GM19372 (cell line): ENCODE measurements around the gene NLRP11.

Experiments
- ATAC-seq: cut with Tn5 transposase; IDR thresholded peaks from one replicate; pipeline ENCODE4 v1.9.1; 2021; ENCODE audit warnings: mild to moderate bottlenecking, low read depth, moderate library complexity; ENCODE audit not compliant: unreplicated experiment

The NLRP11 gene

GRCh38 chr19:55831846-55832245, at the start of gene NLRP11:
NLRP11 (minus strand) TSS chr19:55831999; CDS start chr19:55818174, 13,825 bp downstream.
- ATAC-seq, result no peak

DNA sequence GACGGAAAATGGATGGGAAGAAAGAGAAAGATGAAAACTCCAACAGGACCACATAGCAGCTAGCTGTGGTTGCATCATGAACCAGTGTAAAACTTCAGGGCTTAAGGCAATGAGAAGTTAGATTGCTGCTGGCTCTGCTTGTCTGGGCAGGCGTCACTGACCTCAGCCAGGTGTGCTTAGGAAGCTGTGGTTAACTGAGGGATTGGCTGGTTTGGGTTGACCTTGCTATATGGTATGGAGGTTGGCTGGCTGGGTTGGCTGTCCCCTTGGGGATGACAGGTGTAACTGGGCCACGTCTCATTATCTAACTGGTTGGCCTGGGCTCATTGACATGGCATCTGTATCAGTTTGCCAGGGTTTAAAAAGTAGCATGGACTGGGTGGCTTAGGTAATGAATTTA, 45.4 kb upstream of the NLRP11 start:
- no peak for ATAC-seq

DNA sequence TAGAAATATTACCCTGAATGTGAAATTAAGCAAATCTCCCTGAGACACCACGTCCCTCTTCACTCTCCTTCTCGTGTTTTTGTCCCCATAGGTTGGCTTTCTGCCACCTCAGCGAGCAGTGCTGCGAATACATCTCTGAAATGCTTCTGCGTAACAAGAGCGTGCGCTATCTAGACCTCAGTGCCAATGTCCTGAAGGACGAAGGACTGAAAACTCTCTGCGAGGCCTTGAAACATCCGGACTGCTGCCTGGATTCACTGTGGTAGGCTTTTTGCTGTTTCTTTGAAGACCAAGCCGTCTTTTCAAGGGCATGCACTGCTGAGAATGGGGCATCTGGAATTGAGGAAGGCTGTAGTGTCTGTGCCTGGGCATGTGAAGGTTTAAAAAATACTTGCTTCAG, 38.9 kb upstream of the NLRP11 start:
- ATAC-seq, result no peak

GRCh38 chr19:55867101-55867500, 35.3 kb upstream of the NLRP11 start:
- ATAC-seq, result no peak

- ATAC-seq, result no peak
Observed at GRCh38 chr19:55866521-55866920, 34.7 kb upstream of the NLRP11 start.

GRCh38 chr19:55858969-55859368, 27.2 kb upstream of the NLRP11 start:
- ATAC-seq, result no peak

DNA sequence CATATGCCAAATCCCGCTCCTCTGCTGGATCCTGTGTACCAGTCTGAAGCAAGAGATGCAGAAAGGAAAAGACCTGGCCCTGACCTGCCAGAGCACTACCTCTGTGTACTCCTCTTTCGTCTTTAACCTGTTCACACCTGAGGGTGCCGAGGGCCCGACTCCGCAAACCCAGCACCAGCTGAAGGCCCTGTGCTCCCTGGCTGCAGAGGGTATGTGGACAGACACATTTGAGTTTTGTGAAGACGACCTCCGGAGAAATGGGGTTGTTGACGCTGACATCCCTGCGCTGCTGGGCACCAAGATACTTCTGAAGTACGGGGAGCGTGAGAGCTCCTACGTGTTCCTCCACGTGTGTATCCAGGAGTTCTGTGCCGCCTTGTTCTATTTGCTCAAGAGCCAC, 26.6 kb upstream of the NLRP11 start:
- ATAC-seq, result no peak

DNA sequence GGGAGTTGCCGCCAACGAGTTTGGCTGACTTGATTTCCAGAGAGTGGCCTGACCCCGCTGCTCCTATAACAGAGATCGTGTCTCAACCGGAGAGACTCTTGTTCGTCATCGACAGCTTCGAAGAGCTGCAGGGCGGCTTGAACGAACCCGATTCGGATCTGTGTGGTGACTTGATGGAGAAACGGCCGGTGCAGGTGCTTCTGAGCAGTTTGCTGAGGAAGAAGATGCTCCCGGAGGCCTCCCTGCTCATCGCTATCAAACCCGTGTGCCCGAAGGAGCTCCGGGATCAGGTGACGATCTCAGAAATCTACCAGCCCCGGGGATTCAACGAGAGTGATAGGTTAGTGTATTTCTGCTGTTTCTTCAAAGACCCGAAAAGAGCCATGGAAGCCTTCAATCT, 26.2 kb upstream of the NLRP11 start:
- no peak for ATAC-seq

- ATAC-seq, result no peak
Observed at GRCh38 chr19:55857149-55857548, 25.4 kb upstream of the NLRP11 start.

DNA sequence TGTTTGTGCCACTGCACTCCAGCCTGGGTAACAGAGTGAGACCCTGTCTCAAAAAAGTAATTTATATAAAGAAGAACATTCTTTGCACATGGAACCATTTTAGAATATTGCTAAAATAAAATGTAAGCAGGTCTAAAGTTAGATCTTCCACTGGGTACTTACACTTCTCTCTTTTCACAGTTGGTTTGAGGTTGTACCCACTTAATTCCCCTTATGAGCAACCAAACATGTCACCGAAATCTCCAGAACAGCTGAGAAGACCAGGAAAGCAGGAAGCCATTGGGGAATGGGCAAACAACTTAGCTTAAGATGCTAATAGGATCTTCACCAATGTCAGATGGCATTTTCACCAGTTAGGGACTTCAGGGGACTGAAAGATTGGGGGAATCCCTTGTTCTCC, 23.4 kb upstream of the NLRP11 start:
- ATAC-seq, result no peak

DNA sequence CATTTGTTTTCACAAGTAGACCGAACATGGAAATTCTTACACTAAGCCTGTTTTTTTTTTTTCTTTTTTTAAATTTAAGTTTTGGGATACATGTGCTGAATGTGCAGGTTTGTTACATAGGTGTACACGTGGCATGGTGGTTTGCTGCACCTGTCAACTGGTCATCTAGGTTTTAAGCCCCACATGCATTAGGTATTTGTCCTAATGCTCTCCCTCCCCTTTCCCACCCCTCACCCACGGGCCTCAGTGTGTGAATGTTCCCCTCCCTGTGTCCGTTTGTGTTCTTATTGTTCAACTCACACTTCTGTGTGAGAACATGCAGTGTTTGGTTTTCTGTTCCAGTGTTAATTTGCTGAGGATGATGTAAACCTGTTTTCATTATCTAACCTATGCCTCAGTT, 7.1 kb upstream of the NLRP11 start:
- no peak for ATAC-seq

DNA sequence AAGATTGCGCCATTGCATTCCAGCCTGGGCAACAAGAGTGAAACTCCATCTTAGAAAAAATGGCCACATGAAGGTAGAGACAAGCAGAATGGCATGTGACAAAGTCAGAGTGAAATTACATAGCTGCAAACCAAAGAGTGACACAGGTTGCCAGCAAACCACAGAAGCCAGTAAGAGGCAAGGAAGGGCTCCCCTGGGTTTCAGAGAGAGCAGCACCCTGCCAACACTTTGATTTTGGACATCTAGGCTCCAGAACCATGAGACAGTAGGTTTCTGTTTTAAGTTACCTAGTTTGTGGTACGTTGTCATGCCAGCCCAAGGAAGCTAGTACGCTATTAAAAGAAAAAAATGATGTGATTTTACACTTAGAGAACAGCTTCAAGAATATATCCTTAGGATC, 6.5 kb upstream of the NLRP11 start:
- no peak for ATAC-seq

GRCh38 chr19:55836340-55836739, 4.5 kb upstream of the NLRP11 start, which contains the start of gene NLRP4:
NLRP4 (plus strand) TSS chr19:55836540; CDS start chr19:55852081, 15,541 bp downstream.
- ATAC-seq, result no peak

- ATAC-seq, result no peak
Observed at GRCh38 chr19:55832676-55833075, 877 bp upstream of the NLRP11 start.

DNA sequence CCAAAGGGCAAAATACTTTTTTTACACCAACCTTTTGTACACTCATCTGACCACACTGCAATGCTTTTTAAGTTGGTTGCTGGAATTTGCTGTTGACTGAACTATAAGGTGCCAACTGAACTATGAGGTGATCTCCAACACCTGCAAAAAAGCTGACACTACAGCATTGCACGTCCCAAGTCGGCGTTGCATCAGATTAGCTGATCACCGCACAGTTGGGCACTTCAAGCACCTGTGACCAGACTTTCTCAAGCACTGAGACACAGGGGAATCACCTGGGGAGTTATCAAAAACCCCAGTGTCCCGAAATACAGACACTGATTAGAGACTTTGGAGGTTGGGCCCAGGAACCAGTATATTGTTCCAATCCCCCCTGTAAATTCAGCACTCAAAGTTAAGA, 1.1 kb downstream of the NLRP11 start:
- ATAC-seq, result no peak

DNA sequence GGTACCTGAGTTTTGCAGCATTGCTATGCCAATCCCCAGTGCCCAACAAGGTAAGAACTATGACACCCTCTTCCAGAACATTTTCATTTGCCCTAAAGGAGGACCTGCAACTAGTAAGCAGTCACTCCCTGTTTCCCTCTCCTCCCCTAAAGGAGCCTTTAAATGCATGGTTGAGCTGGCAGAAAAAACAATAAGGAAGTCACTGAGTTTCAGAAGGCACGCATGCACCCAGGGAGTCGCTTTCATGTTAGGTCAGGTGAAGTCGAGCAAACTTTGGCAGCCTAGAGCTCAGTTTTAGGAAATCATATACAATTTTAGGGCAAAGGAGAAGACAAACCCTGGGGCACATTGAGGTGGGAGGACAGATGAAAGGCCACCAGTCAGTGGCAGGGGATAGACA, 11.8 kb downstream of the NLRP11 start:
- ATAC-seq, result no peak

DNA sequence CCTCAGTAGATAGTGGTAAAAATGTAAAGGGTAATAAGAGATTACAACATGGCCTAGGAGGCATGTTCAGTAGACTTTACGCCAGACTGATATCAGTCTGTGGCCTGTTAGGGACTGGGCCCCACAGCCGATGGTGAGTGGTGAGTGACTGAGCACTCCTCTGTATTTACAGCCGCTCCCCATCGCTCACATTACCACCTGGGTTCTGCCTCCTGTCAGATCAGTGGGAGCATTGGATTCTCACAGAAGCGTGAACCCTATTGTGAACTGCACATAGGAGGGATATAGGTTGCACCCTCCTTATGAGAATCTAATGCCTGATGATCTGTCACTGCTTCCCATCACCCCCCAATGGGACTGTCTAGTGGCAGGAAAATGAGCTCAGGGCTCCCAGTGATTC, 17.9 kb downstream of the NLRP11 start:
- ATAC-seq, result no peak

- no peak for ATAC-seq
Observed at GRCh38 chr19:55812449-55812848, 19.4 kb downstream of the NLRP11 start.

GRCh38 chr19:55811340-55811739, 20.5 kb downstream of the NLRP11 start:
- no peak for ATAC-seq

DNA sequence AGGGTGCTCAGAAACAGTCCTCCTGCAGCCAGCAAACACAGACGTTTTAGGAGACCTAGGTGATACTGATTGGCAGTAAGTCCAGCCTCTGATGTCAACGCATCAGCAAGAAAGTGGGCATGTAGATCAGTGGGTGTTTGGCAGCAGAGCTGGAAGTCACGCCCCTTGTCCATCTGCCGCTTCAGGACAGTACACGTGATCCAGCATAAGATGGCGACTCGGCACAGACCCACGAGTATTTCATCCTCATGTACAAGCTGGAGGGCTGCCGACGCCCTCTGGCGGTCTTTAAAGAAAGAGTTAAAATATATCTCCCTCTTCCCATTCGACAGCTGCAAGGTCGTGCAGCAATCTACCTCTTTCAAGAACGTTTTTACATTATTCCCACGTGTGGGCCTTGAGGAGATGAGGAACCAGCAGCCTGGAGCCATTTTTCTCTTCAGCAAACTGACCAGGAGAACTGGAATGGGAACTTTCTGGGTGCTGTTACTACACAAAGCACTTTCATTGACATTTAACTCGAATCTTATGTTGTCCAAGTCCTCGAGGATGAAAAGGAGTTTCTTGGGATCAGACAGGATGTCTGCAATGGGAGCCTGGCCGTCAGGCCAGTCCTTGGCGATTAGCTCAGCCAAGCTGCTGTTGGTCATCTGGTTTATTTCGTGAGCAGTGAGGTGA, 22.3 kb downstream of the NLRP11 start:
- no peak for ATAC-seq

- ATAC-seq, result no peak
Observed at GRCh38 chr19:55802281-55802680, 29.5 kb downstream of the NLRP11 start.

DNA sequence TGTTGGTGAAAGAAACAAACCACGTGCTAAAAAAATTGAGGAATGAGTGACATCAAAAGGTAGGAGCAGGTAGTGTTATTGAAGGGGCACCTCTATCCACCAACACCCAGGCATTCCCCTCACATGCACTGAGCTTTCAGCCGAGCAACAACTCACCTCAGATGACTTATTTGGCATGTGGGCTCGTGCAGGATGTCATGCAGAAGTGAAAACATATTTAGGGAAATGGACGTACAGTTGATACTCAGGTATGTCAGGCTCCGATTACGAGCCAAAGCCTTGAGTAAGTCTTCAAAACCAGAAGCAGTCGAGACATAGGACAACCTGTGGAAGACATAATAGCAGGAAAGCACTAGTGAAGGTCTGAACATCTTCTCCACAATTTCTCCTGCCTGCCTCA, 30.4 kb downstream of the NLRP11 start:
- no peak for ATAC-seq

DNA sequence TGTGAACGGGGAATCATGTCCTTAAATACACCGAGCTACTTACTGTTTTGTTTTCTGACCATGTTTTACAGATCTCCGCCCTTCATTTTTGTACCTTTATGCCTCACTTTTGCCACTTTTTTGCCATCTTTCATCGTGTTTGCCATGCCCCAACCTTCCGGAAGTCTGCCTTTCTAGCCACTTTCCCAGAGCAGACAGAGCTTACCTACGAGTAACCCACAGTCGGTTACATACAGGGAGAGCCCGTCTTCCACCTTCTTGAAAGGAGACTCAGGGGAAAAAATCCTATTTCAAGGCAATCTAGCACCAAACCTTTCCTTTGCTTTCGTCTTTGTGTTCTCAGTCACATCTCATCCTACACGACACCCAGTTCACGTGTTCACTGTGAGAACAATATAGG, 36.8 kb downstream of the NLRP11 start:
- ATAC-seq, result no peak
